GM21529 (cell line): ENCODE results near the gene F2RL1.
"Not testable (repeated sequence)": the region's sequence is repeated elsewhere in the genome, so short reads cannot be mapped to it uniquely, and the experiment has no call there.

Experiments used
- ATAC-seq: cut with Tn5 transposase; IDR thresholded peaks from one replicate; pipeline ENCODE4 v1.9.1; 2021; ENCODE audit not compliant: unreplicated experiment

The F2RL1 gene

GRCh38 chr5:76849419-76850291 is 30.8 kb downstream of the F2RL1 start, which contains the start of gene S100Z:
Gene S100Z (plus strand): TSS chr5:76850014. CDS start chr5:76875360, 25,346 bp downstream.
- ATAC-seq = no peak

- no peak for ATAC-seq
Measured at GRCh38 chr5:76850543-76851145, 31.8 kb downstream of the F2RL1 start.

GRCh38 chr5:76851728-76852369 is 33.0 kb downstream of the F2RL1 start:
- no peak for ATAC-seq

- no peak for ATAC-seq
Measured at GRCh38 chr5:76852772-76853171, 33.9 kb downstream of the F2RL1 start.

GRCh38 chr5:76853741-76854140 is 34.9 kb downstream of the F2RL1 start:
- ATAC-seq = not testable (repeated sequence)

GRCh38 chr5:76854644-76855043 is 35.8 kb downstream of the F2RL1 start:
- ATAC-seq = no peak

GRCh38 chr5:76855501-76855900 is 36.7 kb downstream of the F2RL1 start:
- ATAC-seq = not testable (repeated sequence)

- ATAC-seq = no peak
Measured at GRCh38 chr5:76855961-76856360, 37.1 kb downstream of the F2RL1 start.

- ATAC-seq = not testable (repeated sequence)
Measured at GRCh38 chr5:76856800-76857199, 38.0 kb downstream of the F2RL1 start.

GRCh38 chr5:76859591-76860247 is 40.9 kb downstream of the F2RL1 start:
- ATAC-seq = no peak

- no peak for ATAC-seq
Measured at GRCh38 chr5:76861612-76862011, 42.8 kb downstream of the F2RL1 start.

GRCh38 chr5:76863001-76863400 is 44.2 kb downstream of the F2RL1 start:
- no peak for ATAC-seq

- ATAC-seq = no peak
Measured at GRCh38 chr5:76866503-76866902, 47.7 kb downstream of the F2RL1 start.

- no peak for ATAC-seq
Measured at GRCh38 chr5:76867038-76867437, 48.2 kb downstream of the F2RL1 start.

GRCh38 chr5:76867827-76868693 is 49.2 kb downstream of the F2RL1 start:
- peak; percentile 73 for ATAC-seq

- ATAC-seq = no peak
Measured at GRCh38 chr5:76870046-76870445, 51.2 kb downstream of the F2RL1 start.

- ATAC-seq = peak; percentile 53
Measured at GRCh38 chr5:76874088-76874581, 55.3 kb downstream of the F2RL1 start.
